ENCODE data around the gene TACC2.

GRCh38 chr10:122188706-122189105 is 199.7 kb downstream of the TACC2 start:
- no peak for TF ChIP-seq FOXP2 (optimal IDR thresholded peaks at IDR 0.05; ENCODE audit: borderline replicate concordance, extremely low read depth, extremely low read length, insufficient read depth)
- TF ChIP-seq TAF1 (IDR thresholded peaks at IDR 0.05; ENCODE audit: borderline replicate concordance, insufficient read depth, low read length), result no peak

Measured in PFSK-1 (cell line).